H1 (cell line): Measurements from ENCODE around the gene NBEA. TPM values are rescaled to one million over a fixed set of nuclear protein-coding genes. Genes with fewer than 3 reads are reported as not detected.

Experiments
- CTCF ChIA-PET: fragments of 300-600 bp; sonication (Branson Sonifier 250); formaldehyde crosslinking; loops from one replicate; lab custom pipeline; 2021; ENCODE audit not compliant: partially characterized antibody; lab: Charles Lee
- POLR2A ChIA-PET: fragments of 300-600 bp; sonication (Branson Sonifier 250); formaldehyde crosslinking; loops from one replicate; lab custom pipeline; 2021; ENCODE audit warnings: inconsistent platforms; ENCODE audit not compliant: partially characterized antibody; lab: Charles Lee
- DNase-seq, 2 experiments: peaks; one replicate each; pipeline versions ENCODE4 v3.0.0 to v3.0.0-alpha.2; 2010 to 2022; ENCODE audit warnings: low spot score in 2 of 2, low read depth in 1 of 2, mixed read lengths in 1 of 2
- FAIRE-seq: peaks from 2 replicates; lab custom pipeline; 2011; peaks lifted over from hg19 to GRCh38; lab: Jason Lieb, UNC
- H2AFZ ChIP-seq: 2 replicates; pipeline ENCODE4 v1.8.1; 2012; ENCODE audit warnings: low read length, inconsistent platforms
- H2AK5ac ChIP-seq: 2 replicates; pipeline ENCODE4 v1.6.1; 2013; ENCODE audit warnings: low read depth, low read length
- H2BK120ac ChIP-seq: replicated peaks from 2 replicates; pipeline ENCODE3; 2013; ENCODE audit warnings: low read depth, low read length, inconsistent platforms
- H2BK12ac ChIP-seq: 2 replicates; pipeline ENCODE4 v1.6.1; 2013; ENCODE audit warnings: low read depth, low read length
- H2BK15ac ChIP-seq: 2 replicates; pipeline ENCODE4 v1.6.1; 2013; ENCODE audit warnings: low read length
- H2BK20ac ChIP-seq: 2 replicates; pipeline ENCODE4 v1.6.1; 2013; ENCODE audit warnings: low read length
- H2BK5ac ChIP-seq: 2 replicates; pipeline ENCODE4 v1.6.1; 2013; ENCODE audit warnings: low read depth, low read length
- H3K14ac ChIP-seq: 2 replicates; pipeline ENCODE4 v1.6.1; 2013; ENCODE audit warnings: inconsistent platforms; ENCODE audit not compliant: insufficient read length
- H3K18ac ChIP-seq: 2 replicates; pipeline ENCODE4 v1.6.1; 2013; ENCODE audit warnings: low read length; ENCODE audit errors: extremely low read depth
- H3K23ac ChIP-seq: 2 replicates; pipeline ENCODE4 v1.6.1; 2013; ENCODE audit warnings: inconsistent platforms; ENCODE audit not compliant: insufficient read length
- H3K23me2 ChIP-seq: 2 replicates; pipeline ENCODE4 v1.6.1; 2013; ENCODE audit warnings: low read depth, low read length
- H3K27ac ChIP-seq: 2 replicates; pipeline ENCODE4 v1.6.1; 2011; ENCODE audit warnings: low read depth, low read length, inconsistent platforms
- H3K27me3 ChIP-seq, 4 experiments: replicated peaks in 1 of 4; 1 replicate in 1 of 4; 2 replicates in 3 of 4; pipeline versions ENCODE4 v1.6.1 to v1.8.1; 2011 to 2013; ENCODE audit warnings: low read length in 3 of 4, mild to moderate bottlenecking in 3 of 4, inconsistent platforms in 2 of 4, mixed read lengths in 2 of 4, moderate library complexity in 1 of 4; ENCODE audit not compliant: control insufficient read depth in 3 of 4, insufficient read depth in 3 of 4; ENCODE audit errors: extremely low read depth in 1 of 4
- H3K36me3 ChIP-seq, 4 experiments: 2 replicates each; pipeline versions ENCODE4 v1.6.1 to v1.8.1; 2011 to 2013; ENCODE audit warnings: mild to moderate bottlenecking in 4 of 4, low read length in 3 of 4, moderate library complexity in 2 of 4, control low read depth in 1 of 4, inconsistent platforms in 1 of 4; ENCODE audit not compliant: insufficient read depth in 4 of 4, control insufficient read depth in 2 of 4
- H3K4ac ChIP-seq: replicated peaks from 2 replicates; pipeline ENCODE3; 2013; ENCODE audit warnings: low read length, low read depth, mixed read lengths, inconsistent platforms; ENCODE audit not compliant: insufficient read length
- H3K4me1 ChIP-seq, 4 experiments: replicated peaks in 1 of 4; 1 replicate in 1 of 4; 2 replicates in 3 of 4; pipeline versions ENCODE4 v1.6.1 to v1.8.1; 2011 to 2013; ENCODE audit warnings: low read length in 3 of 4, inconsistent platforms in 2 of 4, mixed read lengths in 1 of 4; ENCODE audit not compliant: insufficient read depth in 4 of 4, control insufficient read depth in 3 of 4
- H3K4me2 ChIP-seq, 2 experiments: 2 replicates each; pipeline versions ENCODE4 v1.6.1 to v1.8.1; 2011 to 2013; ENCODE audit warnings: low read depth in 2 of 2, low read length in 2 of 2, control low read depth in 1 of 2, inconsistent platforms in 1 of 2, mild to moderate bottlenecking in 1 of 2; ENCODE audit not compliant: insufficient read depth in 1 of 2
- H3K4me3 ChIP-seq, 4 experiments: fragments of 200-600, 300-600 bp in 1 of 4; sonication (generic), shearing (Covaris generic), sonication (Bioruptor Twin) in 1 of 4; 2 replicates each; pipeline versions ENCODE4 v1.5.1 to v1.8.1; 2011 to 2016; ENCODE audit warnings: low read length in 4 of 4, low read depth in 3 of 4, control low read depth in 2 of 4, inconsistent platforms in 2 of 4, mild to moderate bottlenecking in 2 of 4, mixed read lengths in 1 of 4, moderate library complexity in 1 of 4; ENCODE audit not compliant: insufficient read depth in 2 of 4; ENCODE audit errors: extremely low read depth in 1 of 4
- H3K56ac ChIP-seq: replicated peaks from 2 replicates; pipeline ENCODE3; 2013; ENCODE audit warnings: low read depth, mild to moderate bottlenecking, mixed read lengths, low read length, inconsistent platforms; ENCODE audit not compliant: insufficient read length
- H3K79me1 ChIP-seq: 2 replicates; pipeline ENCODE4 v1.6.1; 2013; ENCODE audit warnings: low read depth, low read length, control low read depth
- H3K79me2 ChIP-seq, 2 experiments: 2 replicates each; pipeline versions ENCODE4 v1.6.1 to v1.8.1; 2012 to 2013; ENCODE audit warnings: low read length in 2 of 2, mild to moderate bottlenecking in 2 of 2, inconsistent platforms in 1 of 2; ENCODE audit not compliant: insufficient read depth in 2 of 2, control insufficient read depth in 1 of 2
- H3K9ac ChIP-seq, 4 experiments: replicated peaks in 1 of 4; 1 replicate in 1 of 4; 2 replicates in 3 of 4; pipeline versions ENCODE4 v1.6.1 to v1.8.1; 2011 to 2013; ENCODE audit warnings: low read depth in 3 of 4, low read length in 3 of 4, control low read depth in 2 of 4, mild to moderate bottlenecking in 2 of 4, moderate library complexity in 2 of 4, inconsistent platforms in 1 of 4; ENCODE audit errors: extremely low read depth in 1 of 4
- H3K9me3 ChIP-seq, 2 experiments: 2 replicates each; pipeline versions ENCODE4 v1.6.1 to v1.8.1; 2012 to 2013; ENCODE audit warnings: mild to moderate bottlenecking in 2 of 2, moderate library complexity in 2 of 2, control low read depth in 1 of 2, inconsistent platforms in 1 of 2, low read depth in 1 of 2, low read length in 1 of 2, mixed read lengths in 1 of 2; ENCODE audit not compliant: insufficient read depth in 2 of 2
- H4K20me1 ChIP-seq, 2 experiments: replicated peaks in 1 of 2; 2 replicates each; pipeline versions ENCODE3 to v1.8.1; 2011 to 2013; ENCODE audit warnings: inconsistent platforms in 2 of 2, low read length in 2 of 2, mild to moderate bottlenecking in 1 of 2; ENCODE audit not compliant: insufficient read depth in 2 of 2, control insufficient read depth in 1 of 2
- H4K5ac ChIP-seq: 2 replicates; pipeline ENCODE4 v1.6.1; 2013; ENCODE audit warnings: low read length, low read depth, mixed read lengths, inconsistent platforms; ENCODE audit not compliant: insufficient read length
- H4K8ac ChIP-seq: 2 replicates; pipeline ENCODE4 v1.8.0; 2013; ENCODE audit warnings: mild to moderate bottlenecking, moderate library complexity, low read length, inconsistent platforms; ENCODE audit not compliant: insufficient read depth; ENCODE audit errors: extremely low read depth
- H4K91ac ChIP-seq: replicated peaks from 2 replicates; pipeline ENCODE3; 2013; ENCODE audit warnings: low read length, mixed read lengths, inconsistent platforms; ENCODE audit not compliant: insufficient read length
- CTBP2 ChIP-seq: IDR thresholded peaks from 2 replicates; pipeline ENCODE4 v1.7.0; 2011; ENCODE audit warnings: borderline replicate concordance, mild to moderate bottlenecking, moderate library complexity, mixed read lengths, low read length; ENCODE audit not compliant: insufficient read depth, insufficient read length
- WGBS, 2 experiments: shearing (Covaris generic) in 1 of 2; methylation state at CpG; one replicate each; pipeline versions ENCODE4 v1.1.6 to v1.1.7; 2013 to 2015; ENCODE audit warnings: low lambda C conversion rate in 2 of 2, mixed read lengths in 2 of 2, inconsistent platforms in 1 of 2, low coverage in 1 of 2, missing lambda C conversion rate in 1 of 2; ENCODE audit not compliant: insufficient replicate concordance in 2 of 2, insufficient coverage in 1 of 2, insufficient read length in 1 of 2; ENCODE audit errors: extremely low coverage in 1 of 2, missing lambda C conversion rate in 1 of 2; 5-methylcytosine and 5-hydroxymethylcytosine counted together
- polyA plus RNA-seq, 7 experiments: library from polyadenylated mRNA; depleted of rRNA in 3 of 7; stranded (reverse) in 5 of 7; unstranded in 2 of 7; fragments of >200 nt in 5 of 7; fragments of 200-250 nt in 2 of 7; gene quantifications; 1 replicate in 5 of 7; 2 replicates in 1 of 7; 4 replicates in 1 of 7; pipeline versions ENCODE4 v1.2.1 to v1.2.3, GENCODE V29; 2011 to 2013; ENCODE audit warnings: missing spikeins in 2 of 7, mixed read lengths in 2 of 7
- total RNA-seq: library from RNA; stranded (reverse); fragmentation: NEBNext Ultra II Directional; extraction: Animal tissue kit (Norgen Biotek cat#: 25700); gene quantifications from 2 replicates; pipeline ENCODE4 v1.2.1, GENCODE V29; 2021

The NBEA gene
- total and polyA plus RNA-seq, 2 of the 8 experiments (the other 6 are each of a cell fraction or from before 2014, with no cell fraction given), result 14.2 to 21.5 TPM

DNA sequence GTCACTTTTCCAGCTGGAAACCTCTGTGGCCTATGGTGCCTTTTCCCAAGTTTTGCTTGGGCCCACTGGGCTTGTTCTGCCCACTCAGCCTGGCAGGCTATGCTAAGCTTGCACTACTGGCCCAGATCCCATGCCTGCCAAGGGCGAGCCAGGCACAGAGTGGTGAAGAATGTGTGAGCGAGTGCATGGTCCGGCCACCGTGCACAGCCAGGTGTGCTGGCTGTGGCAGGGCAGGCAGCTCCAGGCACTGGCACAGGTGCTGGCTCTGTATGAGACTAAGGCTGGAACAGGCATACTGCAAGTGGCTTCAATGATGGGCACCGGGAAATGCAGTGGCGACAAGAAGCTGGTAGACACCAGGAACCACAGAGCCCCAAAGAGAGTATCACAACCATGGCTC lies 584.5 kb downstream of the NBEA start:
- Histone ChIP-seq H2BK120ac (no peak overlapping the region), H2AK5ac (no peak overlapping the region), H3K27ac (no peak overlapping the region), H3K27me3 (no peaks in the 10 kb centered on the region), H4K91ac (no peak overlapping the region), H4K5ac (no peak overlapping the region), H3K36me3 (no peaks in the 10 kb centered on the region; a peak in 1 of 8 replicates), H3K23ac (no peak overlapping the region), H2BK15ac (no peak overlapping the region), H2BK20ac (no peak overlapping the region), H3K56ac (no peak overlapping the region), H3K79me1 (no peaks in the 10 kb centered on the region), H3K9ac (no peak overlapping the region), H2BK5ac (no peak overlapping the region), H3K14ac (no peak overlapping the region), H3K18ac (no peak overlapping the region), H3K4me1 (no peaks in the 10 kb centered on the region), H4K20me1 (no peaks in the 10 kb centered on the region), H3K23me2 (no peaks in the 10 kb centered on the region; the same call in 1 of the 2 replicates), H3K4me3 (no peak overlapping the region), H3K4ac (no peak overlapping the region), H3K79me2 (no peaks in the 10 kb centered on the region), H2AFZ (no peak overlapping the region), H3K9me3 (no peaks in the 10 kb centered on the region), H3K4me2 (no peak overlapping the region), H2BK12ac (no peak overlapping the region), H4K8ac (no peak overlapping the region)
- 87% methylated on average over 6 of the region's 6 CpGs; no CpG with 5 or more reads in 1 of the 2 experiments for WGBS, 2 experiments
- FAIRE-seq (no peak), DNase-seq (no peak)
- TF ChIP-seq CTBP2, result no peak
- CTCF ChIA-PET, result interaction anchor here (0.6 to 1.2 kb wide), 2 partner anchors 96 to 105 kb away, joined by 4 to 5 read pairs; no protein-coding TSS in a partner anchor
- POLR2A ChIA-PET, result no interaction called here
